H1 (cell line): Measurements from ENCODE around the gene TRPV4. TPM values are rescaled to one million over a fixed set of nuclear protein-coding genes. Genes with fewer than 3 reads are reported as not detected.

Experiments used
- CTCF ChIA-PET: fragments of 300-600 bp; sonication (Branson Sonifier 250); formaldehyde crosslinking; loops from one replicate; lab custom pipeline; 2021; ENCODE audit not compliant: partially characterized antibody; lab: Charles Lee
- POLR2A ChIA-PET: fragments of 300-600 bp; sonication (Branson Sonifier 250); formaldehyde crosslinking; loops from one replicate; lab custom pipeline; 2021; ENCODE audit warnings: inconsistent platforms; ENCODE audit not compliant: partially characterized antibody; lab: Charles Lee
- DNase-seq, 2 experiments: peaks; one replicate each; pipeline versions ENCODE4 v3.0.0 to v3.0.0-alpha.2; 2010 to 2022; ENCODE audit warnings: low spot score in 2 of 2, low read depth in 1 of 2, mixed read lengths in 1 of 2
- FAIRE-seq: peaks from 2 replicates; lab custom pipeline; 2011; peaks lifted over from hg19 to GRCh38; lab: Jason Lieb, UNC
- H2AFZ ChIP-seq: 2 replicates; pipeline ENCODE4 v1.8.1; 2012; ENCODE audit warnings: low read length, inconsistent platforms
- H2AK5ac ChIP-seq: 2 replicates; pipeline ENCODE4 v1.6.1; 2013; ENCODE audit warnings: low read depth, low read length
- H2BK120ac ChIP-seq: replicated peaks from 2 replicates; pipeline ENCODE3; 2013; ENCODE audit warnings: low read depth, low read length, inconsistent platforms
- H2BK12ac ChIP-seq: 2 replicates; pipeline ENCODE4 v1.6.1; 2013; ENCODE audit warnings: low read depth, low read length
- H2BK15ac ChIP-seq: 2 replicates; pipeline ENCODE4 v1.6.1; 2013; ENCODE audit warnings: low read length
- H2BK20ac ChIP-seq: 2 replicates; pipeline ENCODE4 v1.6.1; 2013; ENCODE audit warnings: low read length
- H2BK5ac ChIP-seq: 2 replicates; pipeline ENCODE4 v1.6.1; 2013; ENCODE audit warnings: low read depth, low read length
- H3K14ac ChIP-seq: 2 replicates; pipeline ENCODE4 v1.6.1; 2013; ENCODE audit warnings: inconsistent platforms; ENCODE audit not compliant: insufficient read length
- H3K18ac ChIP-seq: 2 replicates; pipeline ENCODE4 v1.6.1; 2013; ENCODE audit warnings: low read length; ENCODE audit errors: extremely low read depth
- H3K23ac ChIP-seq: 2 replicates; pipeline ENCODE4 v1.6.1; 2013; ENCODE audit warnings: inconsistent platforms; ENCODE audit not compliant: insufficient read length
- H3K23me2 ChIP-seq: 2 replicates; pipeline ENCODE4 v1.6.1; 2013; ENCODE audit warnings: low read depth, low read length
- H3K27ac ChIP-seq: 2 replicates; pipeline ENCODE4 v1.6.1; 2011; ENCODE audit warnings: low read depth, low read length, inconsistent platforms
- H3K27me3 ChIP-seq, 4 experiments: replicated peaks in 1 of 4; 1 replicate in 1 of 4; 2 replicates in 3 of 4; pipeline versions ENCODE4 v1.6.1 to v1.8.1; 2011 to 2013; ENCODE audit warnings: low read length in 3 of 4, mild to moderate bottlenecking in 3 of 4, inconsistent platforms in 2 of 4, mixed read lengths in 2 of 4, moderate library complexity in 1 of 4; ENCODE audit not compliant: control insufficient read depth in 3 of 4, insufficient read depth in 3 of 4; ENCODE audit errors: extremely low read depth in 1 of 4
- H3K36me3 ChIP-seq, 4 experiments: 2 replicates each; pipeline versions ENCODE4 v1.6.1 to v1.8.1; 2011 to 2013; ENCODE audit warnings: mild to moderate bottlenecking in 4 of 4, low read length in 3 of 4, moderate library complexity in 2 of 4, control low read depth in 1 of 4, inconsistent platforms in 1 of 4; ENCODE audit not compliant: insufficient read depth in 4 of 4, control insufficient read depth in 2 of 4
- H3K4ac ChIP-seq: replicated peaks from 2 replicates; pipeline ENCODE3; 2013; ENCODE audit warnings: low read length, low read depth, mixed read lengths, inconsistent platforms; ENCODE audit not compliant: insufficient read length
- H3K4me1 ChIP-seq, 4 experiments: replicated peaks in 1 of 4; 1 replicate in 1 of 4; 2 replicates in 3 of 4; pipeline versions ENCODE4 v1.6.1 to v1.8.1; 2011 to 2013; ENCODE audit warnings: low read length in 3 of 4, inconsistent platforms in 2 of 4, mixed read lengths in 1 of 4; ENCODE audit not compliant: insufficient read depth in 4 of 4, control insufficient read depth in 3 of 4
- H3K4me2 ChIP-seq, 2 experiments: 2 replicates each; pipeline versions ENCODE4 v1.6.1 to v1.8.1; 2011 to 2013; ENCODE audit warnings: low read depth in 2 of 2, low read length in 2 of 2, control low read depth in 1 of 2, inconsistent platforms in 1 of 2, mild to moderate bottlenecking in 1 of 2; ENCODE audit not compliant: insufficient read depth in 1 of 2
- H3K4me3 ChIP-seq, 4 experiments: fragments of 200-600, 300-600 bp in 1 of 4; sonication (generic), shearing (Covaris generic), sonication (Bioruptor Twin) in 1 of 4; 2 replicates each; pipeline versions ENCODE4 v1.5.1 to v1.8.1; 2011 to 2016; ENCODE audit warnings: low read length in 4 of 4, low read depth in 3 of 4, control low read depth in 2 of 4, inconsistent platforms in 2 of 4, mild to moderate bottlenecking in 2 of 4, mixed read lengths in 1 of 4, moderate library complexity in 1 of 4; ENCODE audit not compliant: insufficient read depth in 2 of 4; ENCODE audit errors: extremely low read depth in 1 of 4
- H3K56ac ChIP-seq: replicated peaks from 2 replicates; pipeline ENCODE3; 2013; ENCODE audit warnings: low read depth, mild to moderate bottlenecking, mixed read lengths, low read length, inconsistent platforms; ENCODE audit not compliant: insufficient read length
- H3K79me1 ChIP-seq: 2 replicates; pipeline ENCODE4 v1.6.1; 2013; ENCODE audit warnings: low read depth, low read length, control low read depth
- H3K79me2 ChIP-seq, 2 experiments: 2 replicates each; pipeline versions ENCODE4 v1.6.1 to v1.8.1; 2012 to 2013; ENCODE audit warnings: low read length in 2 of 2, mild to moderate bottlenecking in 2 of 2, inconsistent platforms in 1 of 2; ENCODE audit not compliant: insufficient read depth in 2 of 2, control insufficient read depth in 1 of 2
- H3K9ac ChIP-seq, 4 experiments: replicated peaks in 1 of 4; 1 replicate in 1 of 4; 2 replicates in 3 of 4; pipeline versions ENCODE4 v1.6.1 to v1.8.1; 2011 to 2013; ENCODE audit warnings: low read depth in 3 of 4, low read length in 3 of 4, control low read depth in 2 of 4, mild to moderate bottlenecking in 2 of 4, moderate library complexity in 2 of 4, inconsistent platforms in 1 of 4; ENCODE audit errors: extremely low read depth in 1 of 4
- H3K9me3 ChIP-seq, 2 experiments: 2 replicates each; pipeline versions ENCODE4 v1.6.1 to v1.8.1; 2012 to 2013; ENCODE audit warnings: mild to moderate bottlenecking in 2 of 2, moderate library complexity in 2 of 2, control low read depth in 1 of 2, inconsistent platforms in 1 of 2, low read depth in 1 of 2, low read length in 1 of 2, mixed read lengths in 1 of 2; ENCODE audit not compliant: insufficient read depth in 2 of 2
- H4K20me1 ChIP-seq, 2 experiments: replicated peaks in 1 of 2; 2 replicates each; pipeline versions ENCODE3 to v1.8.1; 2011 to 2013; ENCODE audit warnings: inconsistent platforms in 2 of 2, low read length in 2 of 2, mild to moderate bottlenecking in 1 of 2; ENCODE audit not compliant: insufficient read depth in 2 of 2, control insufficient read depth in 1 of 2
- H4K5ac ChIP-seq: 2 replicates; pipeline ENCODE4 v1.6.1; 2013; ENCODE audit warnings: low read length, low read depth, mixed read lengths, inconsistent platforms; ENCODE audit not compliant: insufficient read length
- H4K8ac ChIP-seq: 2 replicates; pipeline ENCODE4 v1.8.0; 2013; ENCODE audit warnings: mild to moderate bottlenecking, moderate library complexity, low read length, inconsistent platforms; ENCODE audit not compliant: insufficient read depth; ENCODE audit errors: extremely low read depth
- H4K91ac ChIP-seq: replicated peaks from 2 replicates; pipeline ENCODE3; 2013; ENCODE audit warnings: low read length, mixed read lengths, inconsistent platforms; ENCODE audit not compliant: insufficient read length
- CBX8 ChIP-seq: fragments of 300-800, 300-1000 bp; sonication (generic); IDR thresholded peaks from 2 replicates; pipeline ENCODE4 v1.7.1; 2016; ENCODE audit warnings: low read depth, low read length, borderline replicate concordance
- CHD2 ChIP-seq: IDR thresholded peaks from 2 replicates; pipeline ENCODE4 v1.6.1; 2012; ENCODE audit warnings: low read length, improper control_type of control experiment
- CTCF ChIP-seq, 3 experiments: IDR thresholded peaks; 1 replicate in 2 of 3; 2 replicates in 1 of 3; pipeline versions ENCODE4 v1.5.1 to v1.6.1; 2011; ENCODE audit warnings: low read length in 3 of 3, mild to moderate bottlenecking in 3 of 3, inconsistent platforms in 2 of 3, low read depth in 1 of 3, moderate library complexity in 1 of 3; ENCODE audit not compliant: insufficient read depth in 1 of 3; ENCODE audit errors: control extremely low read depth in 1 of 3
- E2F6 ChIP-seq: IDR thresholded peaks from 2 replicates; pipeline ENCODE4 v1.6.1; 2012; ENCODE audit warnings: inconsistent platforms
- EZH2 ChIP-seq: fragments of 200-600 bp; sonication (generic); IDR thresholded peaks from 2 replicates; pipeline ENCODE4 v1.7.1; 2012; ENCODE audit warnings: low read depth, mild to moderate bottlenecking, moderate library complexity, low read length, inconsistent platforms; ENCODE audit not compliant: severe bottlenecking
- FOSL1 ChIP-seq: IDR thresholded peaks from 2 replicates; pipeline ENCODE4 v1.6.1; 2011; ENCODE audit warnings: mild to moderate bottlenecking, low read depth, low read length, moderate library complexity; ENCODE audit not compliant: insufficient read depth
- HDAC2 ChIP-seq, 2 experiments: fragments of 300-600 bp in 1 of 2; sonication (generic) in 1 of 2; IDR thresholded peaks; 2 replicates each; pipeline ENCODE4 v1.6.1; 2011 to 2012; ENCODE audit warnings: low read depth in 2 of 2, low read length in 2 of 2, mild to moderate bottlenecking in 2 of 2, moderate library complexity in 2 of 2, borderline replicate concordance in 1 of 2, inconsistent platforms in 1 of 2
- POLR2AphosphoS5 ChIP-seq: IDR thresholded peaks from 2 replicates; pipeline ENCODE4 v1.6.1; 2011; ENCODE audit warnings: low read depth, low read length
- USF2 ChIP-seq: IDR thresholded peaks from 2 replicates; pipeline ENCODE4 v1.6.1; 2011; ENCODE audit warnings: low read length, improper control_type of control experiment
- WGBS, 2 experiments: shearing (Covaris generic) in 1 of 2; methylation state at CpG; one replicate each; pipeline versions ENCODE4 v1.1.6 to v1.1.7; 2013 to 2015; ENCODE audit warnings: low lambda C conversion rate in 2 of 2, mixed read lengths in 2 of 2, inconsistent platforms in 1 of 2, low coverage in 1 of 2, missing lambda C conversion rate in 1 of 2; ENCODE audit not compliant: insufficient replicate concordance in 2 of 2, insufficient coverage in 1 of 2, insufficient read length in 1 of 2; ENCODE audit errors: extremely low coverage in 1 of 2, missing lambda C conversion rate in 1 of 2; 5-methylcytosine and 5-hydroxymethylcytosine counted together
- polyA plus RNA-seq, 7 experiments: library from polyadenylated mRNA; depleted of rRNA in 3 of 7; stranded (reverse) in 5 of 7; unstranded in 2 of 7; fragments of >200 nt in 5 of 7; fragments of 200-250 nt in 2 of 7; gene quantifications; 1 replicate in 5 of 7; 2 replicates in 1 of 7; 4 replicates in 1 of 7; pipeline versions ENCODE4 v1.2.1 to v1.2.3, GENCODE V29; 2011 to 2013; ENCODE audit warnings: missing spikeins in 2 of 7, mixed read lengths in 2 of 7
- total RNA-seq: library from RNA; stranded (reverse); fragmentation: NEBNext Ultra II Directional; extraction: Animal tissue kit (Norgen Biotek cat#: 25700); gene quantifications from 2 replicates; pipeline ENCODE4 v1.2.1, GENCODE V29; 2021

Gene TRPV4
- total and polyA plus RNA-seq, 2 of the 8 experiments (the other 6 are each of a cell fraction or from before 2014, with no cell fraction given) = 2.1 to 6.2 TPM

GRCh38 chr12:109836916-109837315 is 3.7 kb upstream of the TRPV4 start:
- no peak overlapping the region for H2BK5ac ChIP-seq
- peaks cover 0 to 9% (median 5%) of the 10 kb centered on the region in 4 experiments; a peak in 5 of 7 replicates for H3K4me1 ChIP-seq
- H2BK20ac ChIP-seq = no peak overlapping the region
- no peak overlapping the region for H2BK120ac ChIP-seq
- no peak overlapping the region for H3K18ac ChIP-seq
- H3K4ac ChIP-seq = no peak overlapping the region
- H3K56ac ChIP-seq = no peak overlapping the region
- H3K23ac ChIP-seq = no peak overlapping the region
- FAIRE-seq (no peak), DNase-seq (no peak)
- no peak overlapping the region for H2BK15ac ChIP-seq
- no peaks in the 10 kb centered on the region for H3K36me3 ChIP-seq
- no peak overlapping the region for H3K27ac ChIP-seq
- H3K79me2 ChIP-seq = no peaks in the 10 kb centered on the region
- CTCF ChIA-PET = interaction anchor here (2.9 to 9.4 kb wide), 2 partner anchors 6 to 31 kb away, joined by 16 to 92 read pairs; no protein-coding TSS in a partner anchor
- no peak overlapping the region for H4K5ac ChIP-seq
- POLR2A ChIA-PET = interaction anchor here (1.2 kb wide), 1 partner anchor 234 kb away, joined by 3 read pairs; no protein-coding TSS in a partner anchor
- no peak overlapping the region for H4K91ac ChIP-seq
- H3K4me3 ChIP-seq = no peak overlapping the region
- no peaks in the 10 kb centered on the region for H3K79me1 ChIP-seq
- H2BK12ac ChIP-seq = no peak overlapping the region
- H4K8ac ChIP-seq = no peak overlapping the region
- no peaks in the 10 kb centered on the region for H4K20me1 ChIP-seq
- H3K14ac ChIP-seq = no peak overlapping the region
- H2AFZ ChIP-seq = no peak overlapping the region
- no peaks in the 10 kb centered on the region for H3K23me2 ChIP-seq
- no peaks in the 10 kb centered on the region for H3K9me3 ChIP-seq
- WGBS, 2 experiments = 83% methylated on average over 3 of the region's 3 CpGs; no CpG with 5 or more reads in 1 of the 2 experiments
- H3K27me3 ChIP-seq = no peaks in the 10 kb centered on the region; a peak in 1 of 7 replicates
- H3K4me2 ChIP-seq = no peak overlapping the region
- no peak overlapping the region for H2AK5ac ChIP-seq
- H3K9ac ChIP-seq = no peak overlapping the region; a peak in 1 of 7 replicates
- TF ChIP-seq CTCF (IDR thresholded peaks at IDR 0.05; ENCODE audit: control extremely low read depth in 1 of 3, insufficient read depth in 1 of 3, low read depth in 1 of 3, low read length in 3 of 3) (no peak), FOSL1 (no peak), POLR2AphosphoS5 (no peak), EZH2 (no peak), CBX8 (no peak), USF2 (no peak), CHD2 (no peak), HDAC2 (IDR thresholded peaks at IDR 0.05; ENCODE audit: borderline replicate concordance in 1 of 2, low read depth in 2 of 2, low read length in 2 of 2) (no peak), E2F6 (no peak)
